HG02885 (cell line): ENCODE results near the gene VSIG1.

Experiments
- ATAC-seq: cut with Tn5 transposase; IDR thresholded peaks from one replicate; pipeline ENCODE4 v1.9.1; 2021; ENCODE audit warnings: mild to moderate bottlenecking; ENCODE audit not compliant: unreplicated experiment, poor library complexity

The VSIG1 gene

GRCh38 chrX:108127152-108127551 lies 82.3 kb downstream of the VSIG1 start:
- no peak for ATAC-seq
